HL-60 (cell line): Measurements from ENCODE around the gene BEND5.

ENCODE experiments used
- DNase-seq, 2 experiments: peaks; one replicate each; pipeline ENCODE4 v3.0.0-alpha.2; 2010 to 2020; ENCODE audit warnings: low read depth in 1 of 2, low spot score in 1 of 2
- H3K27ac ChIP-seq: fragments of 250-450 bp; sonication (Bioruptor Pico); replicated peaks from 2 replicates; pipeline ENCODE4 v1.5.1; 2020; ENCODE audit warnings: mild to moderate bottlenecking, moderate library complexity
- H3K27me3 ChIP-seq: fragments of 250-450 bp; sonication (Bioruptor Pico); 2 replicates; pipeline ENCODE4 v1.5.1; 2021; ENCODE audit warnings: mild to moderate bottlenecking, moderate library complexity; ENCODE audit not compliant: insufficient read depth, poor library complexity, severe bottlenecking
- H3K4me3 ChIP-seq: replicated peaks from 2 replicates; pipeline ENCODE4 v1.5.1; 2011; ENCODE audit warnings: mild to moderate bottlenecking, control low read depth, low read length; ENCODE audit not compliant: insufficient read depth
- CTCF ChIP-seq: IDR thresholded peaks from one replicate; pipeline ENCODE4 v1.5.1; 2011; ENCODE audit warnings: low read length, control low read depth, inconsistent platforms; ENCODE audit not compliant: insufficient read depth
- GABPA ChIP-seq: IDR thresholded peaks from 2 replicates; pipeline ENCODE4 v1.6.1; 2012; ENCODE audit warnings: low read depth
- POLR2AphosphoS5 ChIP-seq: IDR thresholded peaks from 2 replicates; pipeline ENCODE4 v1.6.1; 2012; ENCODE audit warnings: low read depth
- REST ChIP-seq: IDR thresholded peaks from 2 replicates; pipeline ENCODE4 v1.6.1; 2012; ENCODE audit warnings: low read depth; ENCODE audit not compliant: insufficient replicate concordance
- SPI1 ChIP-seq: IDR thresholded peaks from 2 replicates; pipeline ENCODE4 v1.6.1; 2012; ENCODE audit warnings: low read depth, mild to moderate bottlenecking, borderline replicate concordance

The BEND5 gene

GRCh38 chr1:48817505-48818114, 40.9 kb upstream of the BEND5 start:
- DNase-seq = peak in 1 of 2 experiments; percentile 48
- TF ChIP-seq SPI1 = no peak
- TF ChIP-seq CTCF = peak; percentile 76
- H3K27ac ChIP-seq = no peak overlapping the region
- H3K27me3 ChIP-seq = no peaks in the 10 kb centered on the region
- H3K4me3 ChIP-seq = no peak overlapping the region

- Histone ChIP-seq H3K27me3 (no peaks in the 10 kb centered on the region), H3K4me3 (no peak overlapping the region)
- DNase-seq = no peak
These were observed 34.0 kb upstream of the BEND5 start for GRCh38 chr1:48810740-48811139.

GRCh38 chr1:48808496-48808895, 31.8 kb upstream of the BEND5 start:
- no peak overlapping the region for H3K4me3 ChIP-seq
- TF ChIP-seq REST (no peak), POLR2AphosphoS5 (no peak), CTCF (no peak), GABPA (no peak), SPI1 (no peak)
- no peak overlapping the region for H3K27ac ChIP-seq
- DNase-seq = no peak
- no peaks in the 10 kb centered on the region for H3K27me3 ChIP-seq

More at GRCh38 chr1:48810740-48811139, 34.0 kb upstream of the BEND5 start:
- no peak overlapping the region for H3K27ac ChIP-seq
- TF ChIP-seq SPI1 = no peak
- TF ChIP-seq CTCF = no peak
- no peak for TF ChIP-seq GABPA
- TF ChIP-seq REST = no peak
- TF ChIP-seq POLR2AphosphoS5 = no peak
